ENCODE measurements around the gene PEAR1.
"Not testable (repeated sequence)": the region's sequence is repeated elsewhere in the genome, so short reads cannot be mapped to it uniquely, and the experiment has no call there.

The PEAR1 gene

DNA sequence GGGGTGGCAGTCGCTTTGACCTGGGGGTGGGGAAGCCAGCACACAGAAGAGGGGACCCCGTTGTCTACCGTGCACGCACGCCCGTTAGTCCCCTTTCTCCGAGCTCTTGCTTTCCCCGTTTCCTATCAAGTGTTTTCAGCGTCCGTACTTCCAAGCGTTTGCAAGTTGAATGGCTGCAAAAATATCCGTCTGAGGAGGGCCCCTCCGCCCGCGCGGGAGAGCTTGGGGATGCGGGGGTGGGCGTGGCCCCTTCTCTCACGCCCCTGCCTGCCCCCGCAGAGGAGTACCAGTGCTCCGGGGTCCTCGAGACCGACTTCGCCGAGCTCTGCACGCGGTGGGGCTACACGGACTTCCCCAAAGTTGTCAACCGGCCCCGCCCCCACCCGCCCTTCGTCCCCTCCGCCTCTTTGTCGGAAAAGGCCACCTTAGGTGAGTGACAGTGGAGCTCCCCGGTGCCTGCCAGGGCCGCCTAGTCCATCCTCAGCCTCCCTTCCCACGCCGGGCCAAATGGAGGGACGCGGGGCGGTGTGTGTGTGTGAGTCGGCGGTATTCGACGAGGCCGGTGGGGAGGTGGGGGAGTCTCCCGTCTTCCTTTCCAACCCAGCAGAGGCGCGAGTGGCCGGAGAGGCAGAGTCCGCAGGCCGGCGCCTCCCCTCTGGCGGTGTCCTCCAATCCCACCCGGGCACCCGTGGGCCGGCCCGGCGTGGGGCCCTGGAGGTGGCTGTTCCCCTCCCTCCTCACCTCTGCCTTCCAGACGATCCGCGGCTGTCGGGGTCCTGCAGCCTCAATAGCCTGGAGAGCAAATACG lies 30.4 kb downstream of the PEAR1 start:
- no peak for DNase-seq

DNA sequence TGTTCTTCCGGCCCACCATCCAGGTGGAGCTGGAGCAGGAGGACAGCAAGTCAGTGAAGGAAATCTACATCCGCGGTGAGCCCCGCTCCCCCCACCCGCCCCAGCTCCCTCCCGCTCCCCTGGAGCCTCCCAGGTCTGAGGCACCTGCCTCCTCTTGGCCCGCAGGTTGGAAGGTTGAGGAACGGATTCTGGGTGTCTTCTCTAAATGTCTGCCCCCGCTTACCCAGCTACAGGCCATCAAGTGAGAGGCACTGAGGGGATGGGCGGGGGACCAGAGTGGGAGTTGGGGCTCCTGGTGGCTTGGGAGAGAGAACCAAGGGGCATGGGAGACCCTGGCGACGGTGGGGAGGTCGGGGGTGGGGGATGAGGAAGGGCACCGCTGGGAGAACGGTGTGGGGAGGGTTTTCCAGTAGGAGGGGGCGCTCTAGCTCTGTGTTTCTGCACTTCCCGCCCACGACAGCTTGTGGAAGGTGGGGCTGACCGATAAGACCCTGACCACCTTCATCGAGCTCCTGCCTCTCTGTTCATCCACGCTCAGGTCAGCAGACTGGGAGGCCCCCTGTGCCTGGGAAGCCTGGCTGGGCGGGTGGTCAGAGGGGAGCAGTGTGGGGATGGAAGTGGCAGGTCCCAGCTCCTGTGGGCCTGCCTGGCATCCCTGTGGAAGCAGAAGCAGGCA lies 31.1 kb downstream of the PEAR1 start:
- no peak for DNase-seq

DNA sequence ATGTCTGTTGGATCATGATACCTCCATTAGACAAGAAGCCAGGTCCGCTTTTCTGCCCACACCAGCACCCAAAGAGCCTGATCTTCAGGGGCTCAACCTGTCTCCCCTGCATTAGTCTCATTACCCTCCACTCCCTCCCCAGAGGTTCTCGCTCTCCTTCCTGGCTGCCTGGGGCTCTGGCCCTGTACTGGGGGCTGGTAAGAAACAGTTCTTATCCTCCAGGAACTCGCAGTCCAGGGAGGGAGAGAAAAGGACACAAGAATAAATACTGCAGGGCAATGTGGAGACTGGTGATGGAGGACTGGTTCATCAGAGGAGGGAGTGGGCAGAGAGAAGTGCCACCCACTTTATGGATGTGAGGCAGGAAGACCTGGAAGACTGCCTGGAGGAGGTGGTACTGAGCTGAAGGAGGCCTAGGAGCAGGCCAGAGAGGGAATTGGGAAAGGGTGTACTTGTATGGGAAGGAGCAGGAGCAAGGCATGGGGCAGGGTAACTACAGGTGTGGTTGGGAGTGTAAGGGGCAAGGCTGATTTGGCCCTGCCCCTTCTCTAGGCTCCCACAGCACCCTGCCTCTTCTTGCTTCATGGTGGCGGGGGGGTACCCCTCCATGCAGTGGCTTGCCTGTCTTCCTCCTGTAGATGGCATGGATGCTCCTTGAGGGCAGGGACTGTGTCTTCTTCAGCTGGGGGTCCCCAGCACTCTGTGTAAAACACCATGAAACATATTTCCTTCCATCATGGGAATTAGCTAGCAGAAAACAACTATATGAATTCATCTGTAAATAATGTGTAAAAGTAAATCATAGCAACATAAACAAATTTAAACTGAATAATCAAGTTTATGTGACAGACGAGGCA lies 31.9 kb downstream of the PEAR1 start:
- DNase-seq = no peak

DNA sequence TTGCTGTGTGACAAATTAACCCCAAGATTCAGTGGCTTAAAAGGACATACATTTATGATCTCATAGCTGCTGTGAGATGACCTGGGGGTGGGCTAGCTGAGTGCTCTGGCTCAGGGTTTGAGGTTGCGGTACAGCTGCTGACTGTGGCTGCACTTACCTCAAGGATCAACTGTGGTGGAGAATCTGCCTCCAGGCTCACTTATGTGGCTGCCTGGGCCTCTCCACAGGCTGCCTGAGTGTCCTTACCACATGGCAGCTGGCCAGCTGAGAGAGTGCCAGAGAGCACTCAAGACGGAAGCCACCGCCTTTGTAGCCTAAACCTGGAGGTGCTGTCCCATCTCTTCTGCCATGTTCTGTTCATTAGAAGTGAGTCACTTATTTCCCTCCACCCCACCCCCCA lies 32.7 kb downstream of the PEAR1 start:
- peak; percentile 52 for DNase-seq

DNA sequence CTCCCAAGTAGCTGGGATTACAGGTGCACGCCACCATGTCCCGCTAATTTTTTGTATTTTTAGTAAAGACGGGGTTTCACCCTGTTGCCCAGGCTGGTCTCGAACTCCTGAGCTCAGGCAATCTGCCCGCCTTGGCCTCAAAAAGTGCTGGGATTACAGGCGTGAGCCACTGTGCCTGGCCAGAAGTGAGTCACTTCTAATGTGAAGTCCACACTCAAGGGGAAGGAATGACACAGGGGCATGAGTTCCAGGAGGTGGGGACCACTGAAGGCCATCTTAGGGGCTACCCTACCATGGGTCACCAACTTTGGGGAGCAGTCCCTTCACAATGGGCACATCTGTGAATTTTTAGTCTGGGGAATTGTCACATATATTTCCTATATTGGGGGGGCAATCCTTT lies 33.2 kb downstream of the PEAR1 start:
- DNase-seq = not testable (repeated sequence)

DNA sequence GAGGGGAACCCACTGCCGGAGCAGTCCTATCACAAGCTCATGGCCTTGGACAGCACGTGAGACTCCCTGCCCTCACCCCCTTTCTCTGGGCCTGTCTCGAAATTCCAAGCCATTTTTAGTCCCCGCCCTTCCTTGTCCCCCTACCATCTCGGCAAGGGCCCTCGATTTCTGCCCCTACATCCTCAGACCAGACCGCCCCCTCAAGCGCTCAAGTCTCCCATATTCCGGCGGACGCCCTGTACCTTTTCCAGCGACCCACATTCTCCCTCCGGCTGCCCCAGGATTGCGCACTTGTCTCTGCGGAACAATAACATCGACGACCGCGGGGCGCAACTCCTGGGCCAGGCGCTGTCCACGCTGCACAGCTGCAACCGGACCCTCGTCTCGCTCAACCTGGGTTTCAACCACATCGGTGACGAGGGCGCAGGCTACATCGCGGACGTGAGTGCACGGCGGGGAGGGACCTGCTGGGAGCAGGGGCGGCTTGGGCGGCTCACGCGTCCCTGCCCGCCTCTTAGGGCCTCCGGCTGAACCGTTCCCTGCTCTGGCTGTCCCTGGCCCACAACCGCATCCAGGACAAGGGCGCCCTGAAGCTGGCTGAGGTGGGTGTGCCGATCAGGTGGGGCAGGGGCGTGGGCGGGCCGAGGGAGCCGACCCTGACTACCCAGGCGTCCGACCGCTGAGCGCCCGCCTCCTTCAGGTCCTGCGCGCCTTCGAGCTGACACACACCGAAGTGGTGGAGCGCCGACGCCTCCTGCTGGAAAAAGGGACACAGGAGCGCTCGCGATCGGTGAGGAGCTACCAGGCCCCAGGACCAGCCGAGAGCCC lies 33.9 kb downstream of the PEAR1 start:
- DNase-seq = peak; percentile 62

DNA sequence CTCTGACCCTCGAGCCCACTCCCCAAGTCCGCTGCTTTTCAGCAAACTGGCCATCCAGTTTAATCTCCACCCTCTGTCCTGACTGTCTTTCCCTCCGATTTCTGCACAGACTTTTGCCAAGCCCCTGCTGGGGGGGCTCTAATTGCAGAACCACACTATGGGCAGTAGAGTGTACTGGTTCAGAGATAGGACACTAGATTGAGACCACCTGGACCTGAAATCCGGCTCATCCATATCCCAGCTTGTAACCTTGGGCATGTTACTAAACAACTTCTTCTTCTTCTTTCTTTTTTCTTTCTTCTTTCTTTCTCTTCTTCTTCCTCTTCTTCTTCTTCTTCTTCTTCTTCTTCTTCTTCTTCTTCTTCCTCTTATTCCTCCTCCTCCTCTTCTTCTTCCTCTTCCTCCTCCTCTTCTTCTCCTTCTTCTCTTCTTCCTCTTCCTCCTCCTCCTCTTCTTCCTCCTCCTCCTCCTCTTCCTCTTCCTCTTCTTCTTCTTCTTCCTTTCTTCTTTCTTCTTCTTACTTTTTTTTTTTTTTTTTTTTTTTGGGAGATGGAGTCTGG lies 34.6 kb downstream of the PEAR1 start:
- no peak for DNase-seq

DNA sequence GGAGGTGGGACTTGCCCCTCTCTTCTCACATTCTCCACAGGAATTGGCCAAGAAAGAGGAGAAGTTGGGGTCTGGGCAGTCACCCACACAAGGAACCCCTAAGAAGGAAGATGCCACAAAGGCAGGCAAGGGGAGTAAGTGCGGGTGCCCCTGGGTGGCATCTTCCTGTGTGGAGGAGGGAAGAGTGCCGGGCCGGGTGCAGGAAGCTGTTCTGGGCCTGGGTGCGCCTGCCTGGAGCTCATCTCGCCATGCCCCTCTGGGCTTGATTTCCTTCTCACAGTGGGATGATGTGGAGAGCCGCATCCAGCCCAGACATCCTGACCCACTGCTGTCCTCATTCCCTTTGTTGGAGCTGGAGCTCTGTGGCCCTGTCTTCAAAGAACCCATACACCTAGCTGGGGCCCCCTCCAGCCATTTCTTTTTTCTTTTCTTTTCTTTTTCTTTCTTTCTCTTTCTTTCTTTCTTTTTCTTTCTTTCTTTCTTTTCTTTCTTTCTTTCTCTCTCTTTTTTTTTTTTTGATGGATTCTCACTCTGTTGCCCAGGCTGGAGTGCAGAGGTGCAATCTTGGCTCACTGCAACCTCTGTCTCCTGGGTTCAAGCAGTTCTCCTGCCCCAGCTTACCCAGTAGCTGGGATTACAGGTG lies 36.2 kb downstream of the PEAR1 start:
- no peak for DNase-seq

DNA sequence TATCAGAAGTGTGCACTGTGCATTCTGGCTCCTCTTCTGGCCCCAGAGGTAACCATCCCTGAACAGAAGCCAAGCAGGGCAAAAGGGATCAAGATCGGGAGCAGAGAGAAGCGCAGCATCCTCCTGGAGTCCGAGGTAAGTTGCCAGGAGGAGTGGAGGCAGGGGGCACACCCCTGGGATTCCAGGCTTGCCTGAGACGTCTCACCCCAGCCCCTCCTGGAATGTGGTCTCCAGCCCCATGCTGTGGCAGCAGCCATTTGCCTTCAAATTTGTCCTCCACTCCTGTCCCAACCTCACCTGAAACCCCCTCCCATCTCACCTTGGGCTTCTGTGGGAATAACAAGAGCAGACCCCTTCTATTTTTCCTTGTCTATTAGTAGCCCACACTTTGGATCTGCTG lies 37.0 kb downstream of the PEAR1 start:
- no peak for DNase-seq

DNA sequence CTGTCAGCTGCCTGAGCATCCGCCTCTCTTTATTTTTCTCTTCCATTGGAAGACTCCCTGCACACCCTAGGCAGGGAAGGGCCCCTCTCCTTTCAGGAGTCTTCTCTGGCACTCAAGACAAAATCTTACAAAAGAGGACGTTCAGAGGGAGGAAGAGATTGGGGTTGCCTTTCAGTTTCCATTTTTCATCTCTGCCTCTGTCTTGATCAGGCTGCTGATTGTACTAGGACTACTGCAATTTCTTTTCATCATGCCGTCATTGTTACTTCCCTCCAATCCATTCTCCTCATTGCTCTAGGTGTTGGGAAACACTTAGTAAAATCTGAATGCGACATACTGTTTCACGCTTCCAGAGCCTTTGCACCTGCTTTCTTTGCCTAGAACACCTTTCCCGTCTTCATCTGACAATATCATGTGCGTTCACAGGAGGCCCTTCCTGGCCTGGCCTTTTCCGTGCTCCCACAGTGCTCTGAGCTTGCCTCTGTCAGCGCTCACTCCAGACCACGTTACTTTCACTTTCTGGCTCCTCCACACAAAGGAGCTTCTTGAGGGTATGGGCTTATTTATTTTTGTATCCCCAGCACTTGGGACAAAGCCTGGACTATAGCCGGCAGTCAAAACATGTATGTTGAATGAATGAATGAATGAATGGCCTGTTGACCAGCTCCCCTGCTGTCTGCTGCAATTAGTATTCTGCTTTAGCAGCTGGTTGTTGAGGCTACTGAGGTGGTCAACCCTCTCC lies 37.9 kb downstream of the PEAR1 start:
- DNase-seq = no peak

DNA sequence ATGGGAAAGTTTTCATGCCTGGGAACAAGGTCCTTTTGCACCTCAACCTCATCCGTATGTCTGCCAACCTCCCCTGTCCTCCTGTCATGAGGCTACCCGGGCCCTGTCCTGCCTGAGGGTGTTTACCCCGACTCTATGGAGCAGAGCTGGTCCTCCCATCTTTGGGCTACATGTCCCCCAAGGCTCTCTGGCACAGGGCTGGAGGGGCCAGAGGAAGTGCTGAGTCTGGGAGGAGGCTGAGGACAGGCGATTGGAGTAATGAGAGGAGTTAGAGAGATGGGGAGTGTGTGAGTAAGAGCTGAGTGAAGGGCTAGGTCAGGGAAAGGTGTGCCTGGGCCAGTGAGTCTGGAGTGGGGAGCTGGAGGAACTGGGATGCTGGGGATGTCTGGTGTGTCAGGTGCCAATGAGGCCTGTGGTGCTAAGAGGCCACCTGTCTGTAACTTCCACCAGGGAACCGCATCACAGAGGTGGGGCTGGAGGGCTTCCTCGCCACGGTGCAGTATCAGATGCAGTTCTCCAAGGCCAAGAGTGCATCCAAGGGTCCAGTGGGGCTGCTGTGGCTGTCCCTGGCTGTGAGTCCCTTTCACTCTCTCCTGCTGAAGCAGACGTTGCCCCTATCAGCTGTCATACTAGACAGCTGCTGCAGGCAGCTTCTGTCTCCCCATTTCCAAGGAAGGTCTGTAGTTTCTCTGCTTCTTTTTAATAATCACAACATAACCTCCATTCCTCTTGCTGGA lies 38.6 kb downstream of the PEAR1 start:
- DNase-seq = no peak

DNA sequence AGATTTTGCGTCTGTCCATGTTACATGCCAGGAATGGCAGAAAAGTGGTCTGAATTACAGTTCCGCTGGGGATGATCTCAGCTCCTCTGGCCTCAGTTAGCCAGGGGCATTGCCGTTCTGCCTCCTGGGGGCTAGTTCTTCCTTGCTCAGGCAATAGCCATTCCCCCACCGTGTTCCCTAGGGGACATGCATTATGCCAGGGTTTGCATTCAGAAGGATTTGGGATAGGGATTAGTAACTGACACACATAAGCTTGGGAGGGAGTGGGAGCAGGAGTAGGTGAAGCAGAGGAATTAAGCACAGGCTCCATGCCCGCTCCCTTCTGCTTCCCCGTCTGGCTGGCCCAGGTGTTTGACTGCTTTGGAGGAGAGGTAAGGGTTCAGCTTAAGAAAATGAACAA lies 39.6 kb downstream of the PEAR1 start:
- no peak for DNase-seq

DNA sequence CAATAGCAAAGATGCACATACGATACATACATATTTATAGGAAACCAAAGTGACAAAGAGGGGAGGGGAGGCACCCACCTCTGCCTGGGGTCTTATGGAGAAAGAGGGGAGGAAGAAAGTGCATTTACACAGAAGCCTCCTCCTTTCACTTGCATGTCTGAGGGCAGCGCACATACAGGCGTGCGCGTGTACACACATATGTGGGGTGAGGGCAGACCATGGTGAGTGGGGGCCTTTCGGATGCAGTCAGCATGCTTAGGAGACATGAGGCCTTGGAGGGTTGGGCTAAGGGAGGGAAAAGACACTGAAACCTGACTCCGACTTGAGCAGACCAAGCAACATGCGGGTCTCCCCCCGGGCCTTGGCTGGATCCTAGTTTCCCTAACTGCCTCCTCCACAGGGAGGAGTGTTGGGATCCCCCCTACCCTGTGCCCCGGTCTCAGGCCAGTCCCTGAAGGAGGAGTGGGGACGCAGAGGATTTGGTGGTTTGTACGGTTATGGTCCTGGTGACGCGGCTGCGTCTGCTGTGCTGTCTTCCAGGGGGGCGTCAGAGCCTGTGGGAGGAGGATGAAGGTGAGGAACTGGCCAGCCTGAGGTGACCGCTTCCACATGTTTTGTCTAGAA lies 42.1 kb downstream of the PEAR1 start:
- no peak for DNase-seq

DNA sequence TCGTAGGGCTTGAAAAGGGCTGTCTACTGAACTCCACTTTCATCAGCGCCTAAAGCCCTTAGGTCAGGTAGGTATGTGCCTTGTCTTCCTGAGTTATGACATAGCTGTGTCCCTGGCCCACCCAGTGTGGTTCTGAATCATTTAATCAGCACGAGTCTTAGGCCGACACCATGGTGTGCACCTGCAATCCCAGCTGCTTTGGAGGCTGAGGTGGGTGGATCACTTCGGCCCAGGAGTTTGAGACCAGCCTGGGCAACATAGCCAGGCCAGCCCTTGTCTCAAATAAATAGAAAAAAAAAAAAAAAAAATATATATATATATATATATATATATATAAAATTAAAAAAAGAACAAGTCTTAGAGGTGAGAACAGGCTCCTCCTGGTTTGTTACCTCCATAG lies 42.7 kb downstream of the PEAR1 start:
- DNase-seq = no peak

DNA sequence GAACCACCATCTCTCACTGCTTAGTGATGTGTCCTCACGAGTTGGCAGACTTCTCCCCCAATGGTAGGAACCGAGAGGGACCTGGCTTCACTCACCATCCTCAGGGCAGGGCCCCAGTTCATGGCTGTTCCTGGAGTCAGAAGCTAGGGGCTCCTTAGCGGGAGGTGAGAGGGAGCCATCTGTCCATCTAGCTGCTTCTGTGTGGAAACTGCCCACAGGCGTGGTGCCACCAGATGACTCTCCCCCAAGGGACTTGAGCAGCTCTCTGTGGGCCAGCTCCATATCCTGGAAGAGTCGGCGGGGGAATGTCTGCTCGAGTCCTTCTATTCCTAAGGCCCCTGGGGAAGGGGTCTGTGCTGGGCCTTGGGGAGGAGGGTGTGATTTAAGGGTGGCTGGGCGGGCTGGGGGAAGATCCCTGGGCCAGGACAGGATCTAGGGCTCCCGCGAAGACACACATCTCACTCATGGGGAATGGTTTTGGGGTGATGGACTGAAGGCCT lies 43.3 kb downstream of the PEAR1 start:
- no peak for DNase-seq

DNA sequence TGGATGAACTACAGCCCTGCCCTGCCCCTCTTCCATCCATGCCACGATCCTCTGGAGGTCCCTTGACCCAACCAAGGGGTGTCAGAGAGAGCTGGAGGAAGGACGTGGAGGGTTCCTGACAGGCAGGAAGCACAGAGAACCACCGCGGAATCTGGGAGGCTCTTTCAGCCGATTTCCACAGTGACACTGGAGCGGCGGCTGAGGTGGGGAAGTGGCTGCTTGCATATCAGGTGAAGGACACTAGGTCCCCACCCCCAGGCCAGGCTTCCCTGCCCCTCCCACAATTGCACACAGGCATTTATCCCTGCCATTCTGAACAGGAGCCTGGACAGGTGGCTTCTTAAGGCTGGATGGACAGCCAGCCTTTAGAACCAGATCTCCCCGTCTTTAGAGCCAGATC lies 44.4 kb downstream of the PEAR1 start:
- no peak for DNase-seq

DNA sequence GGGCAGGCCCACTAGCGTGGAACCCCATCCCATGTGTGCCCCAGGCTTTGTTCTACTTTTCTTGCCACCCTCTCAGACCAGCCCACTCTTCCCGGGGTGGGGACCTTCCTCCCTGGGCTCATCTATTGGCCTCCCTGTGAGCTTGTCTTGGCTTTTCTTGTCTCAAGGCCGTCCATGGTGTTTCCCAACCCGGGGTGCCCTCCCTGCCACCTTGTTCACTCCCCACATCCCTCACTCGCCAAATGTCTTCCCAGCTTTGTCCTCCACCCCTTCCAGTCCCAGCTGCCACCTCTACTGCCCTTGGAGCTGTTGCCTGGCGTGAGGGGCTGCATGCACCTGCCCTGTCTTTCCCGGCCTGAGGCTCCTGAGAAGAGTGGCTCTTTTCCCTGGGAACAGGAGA lies 45.3 kb downstream of the PEAR1 start:
- no peak for DNase-seq

DNA sequence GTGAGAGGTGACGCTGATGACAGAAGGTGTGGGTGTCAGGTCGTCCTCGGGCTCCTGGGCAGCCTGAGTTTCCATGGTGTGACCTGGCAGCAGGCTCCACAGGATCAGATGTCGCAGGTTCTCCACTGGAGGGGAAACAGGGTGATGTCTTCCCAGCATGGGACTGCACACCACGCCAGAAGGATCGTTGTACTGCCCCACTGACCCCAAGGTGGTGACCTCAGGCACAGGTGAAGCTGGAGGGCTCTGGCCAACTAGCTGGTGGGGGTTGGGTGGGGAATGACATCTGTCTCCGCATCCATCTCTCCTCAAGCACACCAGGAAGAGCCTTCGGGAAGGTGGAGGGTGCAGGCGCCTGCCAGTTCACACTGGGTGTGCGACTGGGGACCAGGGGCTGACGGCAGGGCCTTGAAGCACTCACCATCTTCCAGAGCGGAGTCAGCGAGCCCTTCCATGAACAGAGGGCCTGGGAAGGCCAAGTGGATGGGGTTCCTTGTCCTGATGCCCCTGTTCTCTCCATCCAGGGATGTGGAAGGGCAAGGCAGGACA lies 46.3 kb downstream of the PEAR1 start:
- DNase-seq = no peak

DNA sequence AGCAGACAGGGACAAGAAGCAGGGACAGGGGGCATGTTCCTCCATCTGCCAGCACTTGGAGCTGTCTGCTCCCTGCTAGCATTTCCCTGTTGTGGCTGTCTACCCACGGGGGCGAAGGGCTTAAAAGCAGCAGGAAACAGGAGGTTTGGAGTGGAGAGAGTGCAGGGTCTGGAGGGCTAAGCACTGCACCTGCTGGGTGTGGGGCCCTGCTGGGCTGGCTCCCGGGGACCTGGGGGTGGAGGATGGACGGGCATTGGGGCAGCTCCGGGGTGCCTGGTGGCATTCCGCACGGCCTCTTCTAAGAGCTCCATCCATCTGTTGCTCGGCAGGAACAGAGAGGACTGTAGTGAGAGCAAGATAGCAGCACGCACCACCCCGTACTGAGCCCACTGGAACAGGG lies 48.2 kb downstream of the PEAR1 start:
- no peak for DNase-seq

Data from NCI-H1092 (cell line).